Neural cell (in vitro differentiated cells): Measurements from ENCODE around the gene CDH7.

Source experiments
- EP300 ChIP-seq: fragments of 450-650 bp; conservative IDR thresholded peaks from 2 replicates; pipeline ENCODE4 v1.6.1; 2014; ENCODE audit warnings: antibody characterized with exemption, mild to moderate bottlenecking, moderate library complexity; ENCODE audit not compliant: poor library complexity, severe bottlenecking
- EZH2 ChIP-seq: fragments of 200-600, 300-800 bp; shearing (Covaris generic), sonication (generic); IDR thresholded peaks from 2 replicates; pipeline ENCODE4 v1.6.1; 2014; ENCODE audit warnings: antibody characterized with exemption, low read length, borderline replicate concordance, mild to moderate bottlenecking; ENCODE audit not compliant: insufficient read depth, poor library complexity, severe bottlenecking
- SMC3 ChIP-seq: fragments of 450-650 bp; conservative IDR thresholded peaks from 2 replicates; pipeline ENCODE4 v1.6.1; 2014; ENCODE audit warnings: antibody characterized with exemption, mild to moderate bottlenecking, moderate library complexity; ENCODE audit not compliant: poor library complexity
- TAF1 ChIP-seq: IDR thresholded peaks from 2 replicates; pipeline ENCODE4 v1.6.1; 2012; ENCODE audit warnings: low read depth

- TF ChIP-seq TAF1 (no peak), SMC3 (no peak), EP300 (no peak), EZH2 (no peak)
Measured at GRCh38 chr18:65760457-65760856, 9.6 kb downstream of the CDH7 start.
